ENCODE data around the gene ZFHX3.

Gene ZFHX3

GRCh38 chr16:72838586-72838910 lies 209.4 kb downstream of the ZFHX3 start:
- in situ Hi-C loops (cut with HindIII; ENCODE audit: low pct_ligation_motif_present, low pct_unique_long_range_greater_than_20kb, low sequenced_read_pairs) = no loop called here
- no peak for DNase-seq

GRCh38 chr16:72837846-72838585 lies 209.9 kb downstream of the ZFHX3 start:
- in situ Hi-C loops (cut with HindIII; ENCODE audit: low pct_ligation_motif_present, low pct_unique_long_range_greater_than_20kb, low sequenced_read_pairs) = no loop called here

GRCh38 chr16:72836985-72837384 lies 210.9 kb downstream of the ZFHX3 start:
- no peak for DNase-seq
- in situ Hi-C loops (cut with HindIII; ENCODE audit: low pct_ligation_motif_present, low pct_unique_long_range_greater_than_20kb, low sequenced_read_pairs) = no loop called here

More at GRCh38 chr16:72837846-72838585, 209.9 kb downstream of the ZFHX3 start:
- DNase-seq = no peak

GRCh38 chr16:72836181-72836580 lies 211.7 kb downstream of the ZFHX3 start:
- no peak for DNase-seq
- in situ Hi-C loops (cut with HindIII; ENCODE audit: low pct_ligation_motif_present, low pct_unique_long_range_greater_than_20kb, low sequenced_read_pairs) = no loop called here

- no peak for DNase-seq
- in situ Hi-C loops (cut with HindIII; ENCODE audit: low pct_ligation_motif_present, low pct_unique_long_range_greater_than_20kb, low sequenced_read_pairs) = no loop called here
These were observed 212.8 kb downstream of the ZFHX3 start for GRCh38 chr16:72835086-72835485.

GRCh38 chr16:72834499-72834898 lies 213.4 kb downstream of the ZFHX3 start:
- in situ Hi-C loops (cut with HindIII; ENCODE audit: low pct_ligation_motif_present, low pct_unique_long_range_greater_than_20kb, low sequenced_read_pairs) = no loop called here

GRCh38 chr16:72833969-72834368 lies 214.0 kb downstream of the ZFHX3 start:
- in situ Hi-C loops (cut with HindIII; ENCODE audit: low pct_ligation_motif_present, low pct_unique_long_range_greater_than_20kb, low sequenced_read_pairs) = no loop called here
- no peak for DNase-seq

More at GRCh38 chr16:72834499-72834898, 213.4 kb downstream of the ZFHX3 start:
- DNase-seq = no peak

GRCh38 chr16:72833482-72833881 lies 214.4 kb downstream of the ZFHX3 start:
- in situ Hi-C loops (cut with HindIII; ENCODE audit: low pct_ligation_motif_present, low pct_unique_long_range_greater_than_20kb, low sequenced_read_pairs) = no loop called here

GRCh38 chr16:72832621-72833248 lies 215.2 kb downstream of the ZFHX3 start:
- DNase-seq = peak; percentile 80
- in situ Hi-C loops (cut with HindIII; ENCODE audit: low pct_ligation_motif_present, low pct_unique_long_range_greater_than_20kb, low sequenced_read_pairs) = no loop called here

More at GRCh38 chr16:72833482-72833881, 214.4 kb downstream of the ZFHX3 start:
- DNase-seq = no peak

GRCh38 chr16:72829846-72830775 lies 217.8 kb downstream of the ZFHX3 start:
- DNase-seq = peak; percentile 54
- in situ Hi-C loops (cut with HindIII; ENCODE audit: low pct_ligation_motif_present, low pct_unique_long_range_greater_than_20kb, low sequenced_read_pairs) = no loop called here

GRCh38 chr16:72827866-72828265 lies 220.1 kb downstream of the ZFHX3 start:
- DNase-seq = no peak
- in situ Hi-C loops (cut with HindIII; ENCODE audit: low pct_ligation_motif_present, low pct_unique_long_range_greater_than_20kb, low sequenced_read_pairs) = no loop called here

GRCh38 chr16:72825912-72826621 lies 221.9 kb downstream of the ZFHX3 start:
- DNase-seq = no peak
- in situ Hi-C loops (cut with HindIII; ENCODE audit: low pct_ligation_motif_present, low pct_unique_long_range_greater_than_20kb, low sequenced_read_pairs) = no loop called here

- no peak for DNase-seq
- in situ Hi-C loops (cut with HindIII; ENCODE audit: low pct_ligation_motif_present, low pct_unique_long_range_greater_than_20kb, low sequenced_read_pairs) = no loop called here
These were observed 223.2 kb downstream of the ZFHX3 start for GRCh38 chr16:72824761-72825160.

GRCh38 chr16:72824027-72824426 lies 223.9 kb downstream of the ZFHX3 start:
- DNase-seq = no peak
- in situ Hi-C loops (cut with HindIII; ENCODE audit: low pct_ligation_motif_present, low pct_unique_long_range_greater_than_20kb, low sequenced_read_pairs) = no loop called here

GRCh38 chr16:72821185-72821950 lies 226.6 kb downstream of the ZFHX3 start:
- in situ Hi-C loops (cut with HindIII; ENCODE audit: low pct_ligation_motif_present, low pct_unique_long_range_greater_than_20kb, low sequenced_read_pairs) = no loop called here
- no peak for DNase-seq

- in situ Hi-C loops (cut with HindIII; ENCODE audit: low pct_ligation_motif_present, low pct_unique_long_range_greater_than_20kb, low sequenced_read_pairs) = no loop called here
- DNase-seq = peak; percentile 89
These were observed 228.6 kb downstream of the ZFHX3 start for GRCh38 chr16:72819345-72819744.

GRCh38 chr16:72818236-72818845 lies 229.6 kb downstream of the ZFHX3 start:
- in situ Hi-C loops (cut with HindIII; ENCODE audit: low pct_ligation_motif_present, low pct_unique_long_range_greater_than_20kb, low sequenced_read_pairs) = no loop called here

More at GRCh38 chr16:72818236-72818845, 229.6 kb downstream of the ZFHX3 start:
- peak; percentile 27 for DNase-seq

Measured in ACHN (cell line).